ENCODE data around the gene LRRC14B.

DNA sequence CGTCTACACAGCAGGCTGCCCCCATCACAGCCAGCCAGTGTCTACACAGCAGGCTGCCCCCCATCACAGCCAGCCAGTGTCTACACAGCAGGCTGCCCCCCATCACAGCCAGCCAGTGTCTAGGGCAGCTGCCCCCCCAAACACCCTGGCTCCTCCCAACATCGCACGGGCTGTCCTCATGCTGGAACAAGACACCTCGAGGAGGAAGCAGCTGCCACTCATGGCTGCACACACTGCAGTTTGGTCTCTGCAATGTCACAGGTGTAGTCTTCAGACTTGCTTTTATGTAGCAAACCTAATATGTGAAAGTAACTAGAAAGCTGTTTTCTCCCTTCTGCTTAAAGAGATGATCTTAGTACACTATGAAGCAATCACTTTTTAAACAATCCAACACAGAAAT lies 9.7 kb downstream of the LRRC14B start:
- TF ChIP-seq POLR2A (IDR thresholded peaks at IDR 0.05) (no peak), EP300 (IDR thresholded peaks at IDR 0.05) (no peak)
- TF ChIP-seq, protein P1, sequence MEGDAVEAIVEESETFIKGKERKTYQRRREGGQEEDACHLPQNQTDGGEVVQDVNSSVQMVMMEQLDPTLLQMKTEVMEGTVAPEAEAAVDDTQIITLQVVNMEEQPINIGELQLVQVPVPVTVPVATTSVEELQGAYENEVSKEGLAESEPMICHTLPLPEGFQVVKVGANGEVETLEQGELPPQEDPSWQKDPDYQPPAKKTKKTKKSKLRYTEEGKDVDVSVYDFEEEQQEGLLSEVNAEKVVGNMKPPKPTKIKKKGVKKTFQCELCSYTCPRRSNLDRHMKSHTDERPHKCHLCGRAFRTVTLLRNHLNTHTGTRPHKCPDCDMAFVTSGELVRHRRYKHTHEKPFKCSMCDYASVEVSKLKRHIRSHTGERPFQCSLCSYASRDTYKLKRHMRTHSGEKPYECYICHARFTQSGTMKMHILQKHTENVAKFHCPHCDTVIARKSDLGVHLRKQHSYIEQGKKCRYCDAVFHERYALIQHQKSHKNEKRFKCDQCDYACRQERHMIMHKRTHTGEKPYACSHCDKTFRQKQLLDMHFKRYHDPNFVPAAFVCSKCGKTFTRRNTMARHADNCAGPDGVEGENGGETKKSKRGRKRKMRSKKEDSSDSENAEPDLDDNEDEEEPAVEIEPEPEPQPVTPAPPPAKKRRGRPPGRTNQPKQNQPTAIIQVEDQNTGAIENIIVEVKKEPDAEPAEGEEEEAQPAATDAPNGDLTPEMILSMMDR (IDR thresholded peaks at IDR 0.05): no peak
